ENCODE measurements around the gene TTC22.

- TF ChIP-seq MYC (IDR thresholded peaks at IDR 0.05; ENCODE audit: borderline replicate concordance, low read length): no peak
- no peak for TF ChIP-seq CTCF (IDR thresholded peaks at IDR 0.05)
- no peak for TF ChIP-seq RARB (CRISPR knock-in tag; IDR thresholded peaks at IDR 0.05)
- no peak for TF ChIP-seq MAFK (IDR thresholded peaks at IDR 0.05; ENCODE audit: partially characterized antibody)
- no peak for TF ChIP-seq HMGXB4 (CRISPR knock-in tag; IDR thresholded peaks at IDR 0.05; ENCODE audit: borderline replicate concordance)
- TF ChIP-seq POLR2A (IDR thresholded peaks at IDR 0.05; ENCODE audit: low read length): no peak
- TF ChIP-seq CHD2 (IDR thresholded peaks at IDR 0.05; ENCODE audit: low read length, partially characterized antibody): no peak
- no peak for TF ChIP-seq CBX2 (IDR thresholded peaks at IDR 0.05; ENCODE audit: borderline replicate concordance, low read depth)
- no peak for TF ChIP-seq HOXA7 (CRISPR knock-in tag; IDR thresholded peaks at IDR 0.05)
- no peak for TF ChIP-seq SMC3 (IDR thresholded peaks at IDR 0.05)
- TF ChIP-seq MAX (IDR thresholded peaks at IDR 0.05): no peak
- no peak for TF ChIP-seq REST (IDR thresholded peaks at IDR 0.05)
Measured at GRCh38 chr1:54754045-54754444, 47.1 kb downstream of the TTC22 start.

Data from A549 (cell line).